ENCODE data around the gene PTPRD. TPM values are rescaled to one million over a fixed set of nuclear protein-coding genes. Genes with fewer than 3 reads are reported as not detected.

The PTPRD gene
- total RNA-seq, 1 experiment from 2014 or later, result 69.6 TPM

DNA sequence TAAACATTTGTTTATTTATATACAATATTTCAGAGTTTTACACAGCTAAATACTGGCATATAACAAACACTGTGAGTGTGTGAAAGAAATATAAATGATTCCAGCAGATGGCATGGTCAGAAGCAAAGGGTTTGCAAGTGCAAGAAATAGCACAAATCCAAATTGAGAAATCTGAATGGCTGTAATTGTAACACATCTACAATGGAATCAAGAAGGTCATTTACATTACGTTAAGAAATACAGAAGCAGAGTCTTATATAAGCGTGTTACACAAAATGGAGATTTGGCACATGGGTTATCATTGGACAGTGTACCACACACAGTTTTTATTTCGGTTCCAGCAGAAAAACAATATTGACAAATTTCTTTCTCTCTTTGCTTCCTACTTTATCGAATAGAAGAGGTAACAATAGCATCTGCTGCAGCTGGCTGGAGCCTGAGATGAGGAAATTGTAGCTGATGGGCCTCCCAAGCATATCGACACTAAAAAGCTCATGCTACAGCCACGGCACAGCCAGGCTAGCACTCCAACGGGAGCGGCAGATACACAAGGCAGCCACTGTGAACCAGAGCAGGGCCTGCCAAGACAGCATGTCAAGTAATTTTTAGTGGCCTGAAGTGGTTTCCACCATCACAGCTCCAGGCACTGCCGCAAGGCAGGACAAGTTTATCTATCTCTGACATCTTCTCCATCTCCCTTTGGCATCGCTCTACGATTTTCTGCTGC is 2248.6 kb downstream of the PTPRD start (continued):
- TF ChIP-seq SMAD3 (CRISPR knock-in tag; IDR thresholded peaks at IDR 0.05; ENCODE audit: borderline replicate concordance), result no peak

GRCh38 chr9:8362250-8362649 is 2250.6 kb downstream of the PTPRD start:
- no peak for ATAC-seq
- no peaks in the 10 kb centered on the region for H3K27me3 Mint-ChIP-seq (ENCODE audit: low read depth)
- H3K27ac Mint-ChIP-seq, result no peak overlapping the region
- H3K9me3 Mint-ChIP-seq, result no peaks in the 10 kb centered on the region
- POLR2A ChIA-PET, result no interaction called here
- CTCF ChIA-PET, result no interaction called here
- no peak overlapping the region for H3K4me3 Mint-ChIP-seq
- TF ChIP-seq, protein P1, sequence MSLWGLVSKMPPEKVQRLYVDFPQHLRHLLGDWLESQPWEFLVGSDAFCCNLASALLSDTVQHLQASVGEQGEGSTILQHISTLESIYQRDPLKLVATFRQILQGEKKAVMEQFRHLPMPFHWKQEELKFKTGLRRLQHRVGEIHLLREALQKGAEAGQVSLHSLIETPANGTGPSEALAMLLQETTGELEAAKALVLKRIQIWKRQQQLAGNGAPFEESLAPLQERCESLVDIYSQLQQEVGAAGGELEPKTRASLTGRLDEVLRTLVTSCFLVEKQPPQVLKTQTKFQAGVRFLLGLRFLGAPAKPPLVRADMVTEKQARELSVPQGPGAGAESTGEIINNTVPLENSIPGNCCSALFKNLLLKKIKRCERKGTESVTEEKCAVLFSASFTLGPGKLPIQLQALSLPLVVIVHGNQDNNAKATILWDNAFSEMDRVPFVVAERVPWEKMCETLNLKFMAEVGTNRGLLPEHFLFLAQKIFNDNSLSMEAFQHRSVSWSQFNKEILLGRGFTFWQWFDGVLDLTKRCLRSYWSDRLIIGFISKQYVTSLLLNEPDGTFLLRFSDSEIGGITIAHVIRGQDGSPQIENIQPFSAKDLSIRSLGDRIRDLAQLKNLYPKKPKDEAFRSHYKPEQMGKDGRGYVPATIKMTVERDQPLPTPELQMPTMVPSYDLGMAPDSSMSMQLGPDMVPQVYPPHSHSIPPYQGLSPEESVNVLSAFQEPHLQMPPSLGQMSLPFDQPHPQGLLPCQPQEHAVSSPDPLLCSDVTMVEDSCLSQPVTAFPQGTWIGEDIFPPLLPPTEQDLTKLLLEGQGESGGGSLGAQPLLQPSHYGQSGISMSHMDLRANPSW (CRISPR knock-in tag; conservative IDR thresholded peaks at IDR 0.05; ENCODE audit: low read depth), result no peak
- TF ChIP-seq, protein P2, sequence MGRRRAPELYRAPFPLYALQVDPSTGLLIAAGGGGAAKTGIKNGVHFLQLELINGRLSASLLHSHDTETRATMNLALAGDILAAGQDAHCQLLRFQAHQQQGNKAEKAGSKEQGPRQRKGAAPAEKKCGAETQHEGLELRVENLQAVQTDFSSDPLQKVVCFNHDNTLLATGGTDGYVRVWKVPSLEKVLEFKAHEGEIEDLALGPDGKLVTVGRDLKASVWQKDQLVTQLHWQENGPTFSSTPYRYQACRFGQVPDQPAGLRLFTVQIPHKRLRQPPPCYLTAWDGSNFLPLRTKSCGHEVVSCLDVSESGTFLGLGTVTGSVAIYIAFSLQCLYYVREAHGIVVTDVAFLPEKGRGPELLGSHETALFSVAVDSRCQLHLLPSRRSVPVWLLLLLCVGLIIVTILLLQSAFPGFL (CRISPR knock-in tag; IDR thresholded peaks at IDR 0.05; ENCODE audit: borderline replicate concordance), result no peak
- TF ChIP-seq, protein P3, sequence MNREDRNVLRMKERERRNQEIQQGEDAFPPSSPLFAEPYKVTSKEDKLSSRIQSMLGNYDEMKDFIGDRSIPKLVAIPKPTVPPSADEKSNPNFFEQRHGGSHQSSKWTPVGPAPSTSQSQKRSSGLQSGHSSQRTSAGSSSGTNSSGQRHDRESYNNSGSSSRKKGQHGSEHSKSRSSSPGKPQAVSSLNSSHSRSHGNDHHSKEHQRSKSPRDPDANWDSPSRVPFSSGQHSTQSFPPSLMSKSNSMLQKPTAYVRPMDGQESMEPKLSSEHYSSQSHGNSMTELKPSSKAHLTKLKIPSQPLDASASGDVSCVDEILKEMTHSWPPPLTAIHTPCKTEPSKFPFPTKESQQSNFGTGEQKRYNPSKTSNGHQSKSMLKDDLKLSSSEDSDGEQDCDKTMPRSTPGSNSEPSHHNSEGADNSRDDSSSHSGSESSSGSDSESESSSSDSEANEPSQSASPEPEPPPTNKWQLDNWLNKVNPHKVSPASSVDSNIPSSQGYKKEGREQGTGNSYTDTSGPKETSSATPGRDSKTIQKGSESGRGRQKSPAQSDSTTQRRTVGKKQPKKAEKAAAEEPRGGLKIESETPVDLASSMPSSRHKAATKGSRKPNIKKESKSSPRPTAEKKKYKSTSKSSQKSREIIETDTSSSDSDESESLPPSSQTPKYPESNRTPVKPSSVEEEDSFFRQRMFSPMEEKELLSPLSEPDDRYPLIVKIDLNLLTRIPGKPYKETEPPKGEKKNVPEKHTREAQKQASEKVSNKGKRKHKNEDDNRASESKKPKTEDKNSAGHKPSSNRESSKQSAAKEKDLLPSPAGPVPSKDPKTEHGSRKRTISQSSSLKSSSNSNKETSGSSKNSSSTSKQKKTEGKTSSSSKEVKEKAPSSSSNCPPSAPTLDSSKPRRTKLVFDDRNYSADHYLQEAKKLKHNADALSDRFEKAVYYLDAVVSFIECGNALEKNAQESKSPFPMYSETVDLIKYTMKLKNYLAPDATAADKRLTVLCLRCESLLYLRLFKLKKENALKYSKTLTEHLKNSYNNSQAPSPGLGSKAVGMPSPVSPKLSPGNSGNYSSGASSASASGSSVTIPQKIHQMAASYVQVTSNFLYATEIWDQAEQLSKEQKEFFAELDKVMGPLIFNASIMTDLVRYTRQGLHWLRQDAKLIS (CRISPR knock-in tag; IDR thresholded peaks at IDR 0.05; ENCODE audit: borderline replicate concordance), result no peak
- TF ChIP-seq MAX (CRISPR knock-in tag; IDR thresholded peaks at IDR 0.05) (no peak), ZNF138 (CRISPR knock-in tag; conservative IDR thresholded peaks at IDR 0.05) (no peak), ZMAT4 (CRISPR knock-in tag; IDR thresholded peaks at IDR 0.05) (no peak), ZNF532 (CRISPR knock-in tag; IDR thresholded peaks at IDR 0.05; ENCODE audit: borderline replicate concordance) (no peak), IRF2 (CRISPR knock-in tag; IDR thresholded peaks at IDR 0.05; ENCODE audit: borderline replicate concordance, low read depth) (no peak)
- TF ChIP-seq, protein P4, sequence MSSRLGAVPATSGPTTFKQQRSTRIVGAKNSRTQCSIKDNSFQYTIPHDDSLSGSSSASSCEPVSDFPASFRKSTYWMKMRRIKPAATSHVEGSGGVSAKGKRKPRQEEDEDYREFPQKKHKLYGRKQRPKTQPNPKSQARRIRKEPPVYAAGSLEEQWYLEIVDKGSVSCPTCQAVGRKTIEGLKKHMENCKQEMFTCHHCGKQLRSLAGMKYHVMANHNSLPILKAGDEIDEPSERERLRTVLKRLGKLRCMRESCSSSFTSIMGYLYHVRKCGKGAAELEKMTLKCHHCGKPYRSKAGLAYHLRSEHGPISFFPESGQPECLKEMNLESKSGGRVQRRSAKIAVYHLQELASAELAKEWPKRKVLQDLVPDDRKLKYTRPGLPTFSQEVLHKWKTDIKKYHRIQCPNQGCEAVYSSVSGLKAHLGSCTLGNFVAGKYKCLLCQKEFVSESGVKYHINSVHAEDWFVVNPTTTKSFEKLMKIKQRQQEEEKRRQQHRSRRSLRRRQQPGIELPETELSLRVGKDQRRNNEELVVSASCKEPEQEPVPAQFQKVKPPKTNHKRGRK (CRISPR knock-in tag; IDR thresholded peaks at IDR 0.05; ENCODE audit: borderline replicate concordance), result no peak
- TF ChIP-seq, protein P5, sequence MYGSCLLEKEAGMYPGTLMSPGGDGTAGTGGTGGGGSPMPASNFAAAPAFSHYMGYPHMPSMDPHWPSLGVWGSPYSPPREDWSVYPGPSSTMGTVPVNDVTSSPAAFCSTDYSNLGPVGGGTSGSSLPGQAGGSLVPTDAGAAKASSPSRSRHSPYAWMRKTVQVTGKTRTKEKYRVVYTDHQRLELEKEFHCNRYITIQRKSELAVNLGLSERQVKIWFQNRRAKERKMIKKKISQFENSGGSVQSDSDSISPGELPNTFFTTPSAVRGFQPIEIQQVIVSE (CRISPR knock-in tag; IDR thresholded peaks at IDR 0.05; ENCODE audit: borderline replicate concordance), result no peak
- no peak for DNase-seq (ENCODE audit: low spot score)
- no peaks in the 10 kb centered on the region for H3K36me3 Mint-ChIP-seq
- H3K4me1 Mint-ChIP-seq, result no peaks in the 10 kb centered on the region
